ENCODE measurements around the gene NHP2.
"Not testable (repeated sequence)": the region's sequence is repeated elsewhere in the genome, so short reads cannot be mapped to it uniquely, and the experiment has no call there.

NHP2 gene

GRCh38 chr5:178198706-178199105 is 45.0 kb upstream of the NHP2 start:
- Mint-ChIP-seq H3K27me3 (ENCODE audit: low read depth) (peaks cover 18% of the 10 kb centered on the region), H3K36me3 (ENCODE audit: low read depth) (no peaks in the 10 kb centered on the region), H3K27ac (no peak overlapping the region), H3K4me1 (peaks cover 6% of the 10 kb centered on the region), H3K4me3 (no peak overlapping the region), H3K9me3 (no peaks in the 10 kb centered on the region)
- no peak for TF ChIP-seq CTCF (IDR thresholded peaks at IDR 0.05; ENCODE audit: unreplicated experiment in 3 of 3)

- not testable (repeated sequence) for H3K9me3 Mint-ChIP-seq; H3K4me3 Mint-ChIP-seq; H3K27ac Mint-ChIP-seq; H3K4me1 Mint-ChIP-seq; H3K36me3 Mint-ChIP-seq (ENCODE audit: low read depth)
- H3K27me3 Mint-ChIP-seq (ENCODE audit: low read depth): peaks cover 18% of the 10 kb centered on the region
Measured at GRCh38 chr5:178198151-178198550, 44.5 kb upstream of the NHP2 start.

- peak in 1 of 3 experiments; percentile 13 for TF ChIP-seq CTCF (IDR thresholded peaks at IDR 0.05; ENCODE audit: unreplicated experiment in 3 of 3)
- Mint-ChIP-seq H3K4me1 (peaks cover 10% of the 10 kb centered on the region), H3K27me3 (ENCODE audit: low read depth) (peaks cover 18% of the 10 kb centered on the region), H3K36me3 (ENCODE audit: low read depth) (no peaks in the 10 kb centered on the region), H3K9me3 (peaks cover 5% of the 10 kb centered on the region), H3K27ac (no peak overlapping the region), H3K4me3 (no peak overlapping the region)
Measured at GRCh38 chr5:178196986-178197385, 43.3 kb upstream of the NHP2 start.

GRCh38 chr5:178196281-178196812 is 42.7 kb upstream of the NHP2 start:
- no peak overlapping the region for H3K4me3 Mint-ChIP-seq

GRCh38 chr5:178194026-178194425 is 40.3 kb upstream of the NHP2 start:
- Mint-ChIP-seq H3K27ac (no peak overlapping the region), H3K36me3 (ENCODE audit: low read depth) (no peaks in the 10 kb centered on the region), H3K9me3 (peaks cover 5% of the 10 kb centered on the region), H3K4me3 (no peak overlapping the region), H3K27me3 (ENCODE audit: low read depth) (peaks cover 18% of the 10 kb centered on the region), H3K4me1 (peaks cover 5% of the 10 kb centered on the region)
- no peak for TF ChIP-seq CTCF (IDR thresholded peaks at IDR 0.05; ENCODE audit: unreplicated experiment in 3 of 3)

More at GRCh38 chr5:178196281-178196812, 42.7 kb upstream of the NHP2 start:
- no peak for TF ChIP-seq CTCF (IDR thresholded peaks at IDR 0.05; ENCODE audit: unreplicated experiment in 3 of 3)
- Mint-ChIP-seq H3K4me1 (peaks cover 10% of the 10 kb centered on the region), H3K36me3 (ENCODE audit: low read depth) (no peaks in the 10 kb centered on the region), H3K9me3 (peaks cover 5% of the 10 kb centered on the region), H3K27ac (no peak overlapping the region), H3K27me3 (ENCODE audit: low read depth) (peaks cover 18% of the 10 kb centered on the region)

- Mint-ChIP-seq H3K9me3 (peaks cover 5% of the 10 kb centered on the region), H3K27me3 (ENCODE audit: low read depth) (peaks cover 18% of the 10 kb centered on the region), H3K36me3 (ENCODE audit: low read depth) (no peaks in the 10 kb centered on the region), H3K4me1 (peaks cover 5% of the 10 kb centered on the region), H3K4me3 (no peak overlapping the region), H3K27ac (no peak overlapping the region)
- TF ChIP-seq CTCF (IDR thresholded peaks at IDR 0.05; ENCODE audit: unreplicated experiment in 3 of 3): no peak
Measured at GRCh38 chr5:178193251-178193809, 39.6 kb upstream of the NHP2 start.

All from nephron (organoid).